GM10248 (cell line): ENCODE measurements around the gene TMEM178A.

Source experiments
- CTCF ChIA-PET: fragments of 300-600 bp; sonication (Branson Sonifier 250); formaldehyde crosslinking; extraction: SDS; loops from one replicate; lab custom pipeline; 2021; ENCODE audit warnings: antibody characterized with exemption; lab: Yijun Ruan, JAX
- POLR2A ChIA-PET: fragments of 350-650 bp; sonication (Branson Sonifier 250); formaldehyde crosslinking; extraction: SDS; loops from one replicate; lab custom pipeline; 2020; ENCODE audit warnings: antibody characterized with exemption; lab: Yijun Ruan, JAX
- DNase-seq: peaks from one replicate; pipeline ENCODE4 v3.0.0; 2012; ENCODE audit errors: extremely low spot score
- TF ChIP-seq, protein P1 (sequence below): IDR thresholded peaks from 2 replicates; pipeline ENCODE4 v1.5.1; 2012; ENCODE audit warnings: mild to moderate bottlenecking, low read depth; ENCODE audit errors: extremely low read depth, missing control alignments, control extremely low read depth

TMEM178A gene

DNA sequence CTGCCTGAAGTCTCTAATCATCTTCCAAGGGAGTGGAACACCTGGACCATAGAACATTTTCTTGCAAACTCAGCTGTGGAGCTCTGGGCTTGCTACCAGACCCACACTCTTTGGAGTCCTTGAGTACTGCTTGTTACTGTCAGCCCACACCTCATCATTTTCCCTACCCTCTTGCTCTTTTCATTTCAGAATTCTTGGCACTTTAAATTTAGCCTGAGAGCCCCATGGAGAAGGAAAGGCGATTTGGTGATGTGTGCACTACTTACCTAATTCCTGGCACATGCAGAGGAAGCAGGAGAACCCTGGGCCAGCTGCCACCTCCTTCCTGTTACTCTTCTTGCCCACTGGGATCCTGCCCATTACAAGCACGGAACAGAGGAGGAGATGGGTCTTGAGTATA, 31.7 kb downstream of the TMEM178A start:
- ChIA-PET CTCF (interaction anchor here (0.8 to 2.9 kb wide), 4 partner anchors 10 to 24 kb away, joined by 3 to 14 read pairs (median 4); no protein-coding TSS in a partner anchor), POLR2A (no interaction called here)
- DNase-seq, result no peak
- TF ChIP-seq, protein P1, sequence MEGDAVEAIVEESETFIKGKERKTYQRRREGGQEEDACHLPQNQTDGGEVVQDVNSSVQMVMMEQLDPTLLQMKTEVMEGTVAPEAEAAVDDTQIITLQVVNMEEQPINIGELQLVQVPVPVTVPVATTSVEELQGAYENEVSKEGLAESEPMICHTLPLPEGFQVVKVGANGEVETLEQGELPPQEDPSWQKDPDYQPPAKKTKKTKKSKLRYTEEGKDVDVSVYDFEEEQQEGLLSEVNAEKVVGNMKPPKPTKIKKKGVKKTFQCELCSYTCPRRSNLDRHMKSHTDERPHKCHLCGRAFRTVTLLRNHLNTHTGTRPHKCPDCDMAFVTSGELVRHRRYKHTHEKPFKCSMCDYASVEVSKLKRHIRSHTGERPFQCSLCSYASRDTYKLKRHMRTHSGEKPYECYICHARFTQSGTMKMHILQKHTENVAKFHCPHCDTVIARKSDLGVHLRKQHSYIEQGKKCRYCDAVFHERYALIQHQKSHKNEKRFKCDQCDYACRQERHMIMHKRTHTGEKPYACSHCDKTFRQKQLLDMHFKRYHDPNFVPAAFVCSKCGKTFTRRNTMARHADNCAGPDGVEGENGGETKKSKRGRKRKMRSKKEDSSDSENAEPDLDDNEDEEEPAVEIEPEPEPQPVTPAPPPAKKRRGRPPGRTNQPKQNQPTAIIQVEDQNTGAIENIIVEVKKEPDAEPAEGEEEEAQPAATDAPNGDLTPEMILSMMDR, result no peak

DNA sequence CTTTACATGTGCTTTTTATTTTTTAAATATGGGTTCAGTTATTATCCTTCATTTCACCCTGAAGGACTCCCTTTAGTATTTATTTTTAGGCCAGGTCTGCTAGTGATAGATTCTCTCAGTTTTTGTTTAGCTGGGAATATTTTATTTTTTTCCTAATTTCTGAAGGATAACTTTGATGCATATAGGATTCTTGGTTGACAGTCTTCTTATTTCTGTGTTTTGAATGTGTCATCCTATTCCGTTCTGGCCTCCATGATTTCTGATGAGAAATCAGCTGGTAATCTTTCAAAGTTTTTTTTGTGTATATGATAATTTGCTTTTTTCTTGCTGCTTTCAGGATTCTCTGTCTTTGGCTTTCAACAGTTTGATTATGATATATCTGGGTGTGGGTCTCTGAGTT, 35.4 kb downstream of the TMEM178A start:
- ChIA-PET POLR2A (no interaction called here), CTCF (interaction anchor here (2.1 kb wide), 1 partner anchor 28 kb away, joined by 5 read pairs; no protein-coding TSS in a partner anchor)
- TF ChIP-seq, protein P1, result no peak
- DNase-seq, result no peak

DNA sequence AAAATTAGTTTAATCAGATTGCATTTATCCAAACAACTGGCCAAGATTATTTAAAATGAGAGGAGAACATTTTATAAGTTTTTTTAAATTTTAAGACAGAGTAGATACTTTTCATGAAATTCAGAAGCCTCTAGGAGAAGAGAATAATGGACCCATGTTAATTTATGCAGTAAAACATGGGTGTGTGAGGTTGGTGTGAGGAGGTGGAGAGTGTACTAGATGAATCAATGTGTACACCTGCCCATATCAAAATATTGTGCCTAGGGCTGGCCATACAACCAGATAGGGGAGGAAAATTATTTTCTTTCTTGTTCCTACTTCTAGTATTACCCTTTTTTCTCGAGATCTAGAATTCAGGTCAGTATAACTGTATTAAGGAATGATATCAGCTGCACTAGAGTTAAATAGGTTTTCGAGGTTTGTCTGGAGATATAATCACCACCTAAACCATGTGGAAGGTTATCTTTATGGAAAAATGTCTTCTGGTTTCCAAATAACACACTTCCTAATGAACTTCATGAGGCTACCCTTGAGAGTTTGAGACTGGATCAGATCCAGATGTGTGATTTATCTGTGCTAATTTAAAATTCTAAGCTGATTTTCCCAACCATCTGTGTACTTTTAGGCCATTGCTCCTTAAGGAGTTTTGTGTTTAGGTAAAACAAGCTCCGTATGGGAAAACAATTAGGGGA, 37.6 kb downstream of the TMEM178A start:
- DNase-seq, result no peak
- ChIA-PET POLR2A (no interaction called here), CTCF (interaction anchor here (1.1 to 1.2 kb wide), 2 partner anchors 10 to 13 kb away, joined by 4 read pairs; no protein-coding TSS in a partner anchor)
- TF ChIP-seq, protein P1, result no peak

DNA sequence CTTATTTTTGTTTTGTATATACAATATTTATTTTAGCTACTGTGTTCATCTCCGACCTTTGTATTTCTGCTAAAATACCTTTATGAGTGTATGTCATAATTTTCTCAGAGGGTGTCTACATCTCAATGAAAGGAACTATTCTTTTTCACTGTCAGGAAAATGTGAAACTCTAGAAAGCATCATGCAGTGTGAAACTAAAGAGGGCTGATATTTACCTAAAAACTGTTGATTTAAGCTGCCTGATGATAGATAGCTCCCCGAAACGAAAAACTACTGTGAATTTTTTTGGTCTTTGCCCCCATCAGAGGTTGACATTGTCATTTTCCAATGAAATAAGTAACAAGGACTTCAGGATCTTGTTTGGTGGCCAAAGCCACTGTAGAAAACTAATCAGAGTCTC, 38.8 kb downstream of the TMEM178A start:
- no peak for DNase-seq
- ChIA-PET POLR2A (no interaction called here), CTCF (interaction anchor here (1.1 to 2.3 kb wide), 2 partner anchors 22 to 25 kb away, joined by 3 to 6 read pairs; no protein-coding TSS in a partner anchor)
- TF ChIP-seq, protein P1, result no peak

DNA sequence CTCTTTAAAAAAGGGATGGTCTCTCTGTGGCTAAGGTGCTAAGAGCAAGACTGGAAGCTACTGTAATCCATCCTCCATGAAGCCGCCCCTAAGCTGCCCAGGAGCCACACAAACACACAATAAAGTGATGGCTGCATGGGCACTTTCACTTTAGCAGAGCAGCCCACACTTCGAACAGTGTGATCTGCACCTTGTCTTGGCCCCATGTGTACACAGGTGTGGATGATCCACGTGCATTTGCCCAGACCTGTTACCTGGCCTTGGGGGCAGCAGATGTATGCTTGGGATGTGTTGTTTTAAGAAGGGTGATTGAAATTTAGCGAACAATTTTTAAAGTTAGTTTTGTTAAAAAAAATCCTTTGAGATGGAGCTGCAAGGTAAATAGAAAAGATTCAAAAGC, 39.9 kb downstream of the TMEM178A start:
- ChIA-PET CTCF (interaction anchor here (0.7 to 3.8 kb wide), 3 partner anchors 9 to 21 kb away, joined by 3 to 14 read pairs (median 6); no protein-coding TSS in a partner anchor), POLR2A (no interaction called here)
- TF ChIP-seq, protein P1, result no peak
- DNase-seq, result no peak

DNA sequence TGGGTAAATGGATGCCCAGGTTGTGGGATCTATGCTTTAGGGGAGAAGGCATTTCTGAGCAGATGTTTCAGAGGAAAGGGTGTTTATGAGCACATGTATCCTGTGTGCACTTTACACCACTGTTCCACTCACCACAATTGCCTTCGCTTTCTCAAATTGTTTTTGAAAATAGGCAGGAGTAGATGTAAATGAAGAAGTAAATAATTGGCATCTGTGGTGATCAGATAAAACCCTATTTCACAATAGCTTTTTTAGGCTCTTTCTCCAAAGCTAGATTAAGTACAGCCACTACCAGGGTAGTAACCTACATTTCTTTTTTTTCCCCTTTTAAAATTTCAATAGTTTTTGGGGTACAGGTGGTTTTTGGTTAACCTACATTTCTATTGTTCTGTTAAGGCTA, 40.6 kb downstream of the TMEM178A start:
- no peak for DNase-seq
- POLR2A ChIA-PET, result no interaction called here
- CTCF ChIA-PET, result interaction anchor here (2.3 to 3.8 kb wide), 2 partner anchors 9 to 20 kb away, joined by 6 to 14 read pairs; no protein-coding TSS in a partner anchor
- TF ChIP-seq, protein P1, result no peak
